MM.1S (cell line): ENCODE results near the gene SMOC2.

Experiments used
- DNase-seq: peaks from one replicate; pipeline ENCODE4 v3.0.0-alpha.2; 2015
- H2AFZ ChIP-seq: fragments of 300-600 bp; sonication (generic); 2 replicates; pipeline ENCODE4 v1.6.0; 2016; ENCODE audit warnings: antibody characterized with exemption, low read length
- H3F3A ChIP-seq: fragments of 300-600 bp; sonication (generic); 2 replicates; pipeline ENCODE4 v1.6.1; 2016; ENCODE audit warnings: mild to moderate bottlenecking, antibody characterized with exemption, low read length, moderate library complexity, mixed read lengths; ENCODE audit not compliant: insufficient read depth
- H3K27ac ChIP-seq: fragments of 300-600 bp; sonication (generic); 2 replicates; pipeline ENCODE4 v1.5.1; 2016; ENCODE audit warnings: mild to moderate bottlenecking, low read length
- H3K27me3 ChIP-seq: fragments of 300-600 bp; sonication (generic); replicated peaks from 2 replicates; pipeline ENCODE4 v1.6.0; 2016; ENCODE audit warnings: low read length; ENCODE audit not compliant: insufficient read depth
- H3K36me3 ChIP-seq: fragments of 300-600 bp; sonication (generic); replicated peaks from 2 replicates; pipeline ENCODE4 v1.6.1; 2016; ENCODE audit warnings: mild to moderate bottlenecking, low read length, mixed read lengths; ENCODE audit not compliant: insufficient read depth
- H3K4me1 ChIP-seq: fragments of 300-600 bp; sonication (generic); 2 replicates; pipeline ENCODE4 v1.6.1; 2016; ENCODE audit warnings: low read length, mixed read lengths
- H3K4me2 ChIP-seq: fragments of 300-600 bp; sonication (generic); 2 replicates; pipeline ENCODE4 v1.6.0; 2016; ENCODE audit warnings: low read depth, low read length
- H3K4me3 ChIP-seq: fragments of 300-600 bp; sonication (generic); 2 replicates; pipeline ENCODE4 v1.5.1; 2016; ENCODE audit warnings: low read length, mixed read lengths
- H3K79me2 ChIP-seq: fragments of 300-600 bp; sonication (generic); 2 replicates; pipeline ENCODE4 v1.6.1; 2016; ENCODE audit warnings: mixed run types, low read length, mixed read lengths
- H3K9ac ChIP-seq: fragments of 300-600 bp; sonication (generic); 2 replicates; pipeline ENCODE4 v1.6.1; 2016; ENCODE audit warnings: low read length, mixed read lengths
- H3K9me2 ChIP-seq: fragments of 300-600 bp; sonication (generic); replicated peaks from 2 replicates; pipeline ENCODE4 v1.6.1; 2016; ENCODE audit warnings: mild to moderate bottlenecking, low read length, mixed read lengths; ENCODE audit not compliant: insufficient read depth
- H3K9me3 ChIP-seq: fragments of 300-600 bp; sonication (generic); replicated peaks from 2 replicates; pipeline ENCODE4 v1.6.1; 2016; ENCODE audit warnings: mild to moderate bottlenecking, low read length, mixed read lengths; ENCODE audit not compliant: insufficient read depth
- H4K20me1 ChIP-seq: fragments of 300-600 bp; sonication (generic); 2 replicates; pipeline ENCODE4 v1.6.1; 2016; ENCODE audit warnings: mild to moderate bottlenecking, low read length, moderate library complexity, mixed read lengths; ENCODE audit not compliant: insufficient read depth
- EZH2 ChIP-seq: fragments of 300-600 bp; sonication (generic); optimal IDR thresholded peaks from 2 replicates; pipeline ENCODE3; 2017; ENCODE audit warnings: low read depth, mild to moderate bottlenecking, antibody characterized with exemption, low read length, mixed read lengths
- EZH2phosphoT487 ChIP-seq: fragments of 300-600 bp; sonication (generic); IDR thresholded peaks from 2 replicates; pipeline ENCODE4 v1.6.1; 2018; ENCODE audit warnings: antibody characterized with exemption, low read length
- TF ChIP-seq, protein P1 (sequence below): fragments of 300-600 bp; sonication (generic); IDR thresholded peaks from 2 replicates; pipeline ENCODE4 v1.5.1; 2016; ENCODE audit warnings: antibody characterized with exemption, low read length, mixed read lengths

Gene SMOC2

DNA sequence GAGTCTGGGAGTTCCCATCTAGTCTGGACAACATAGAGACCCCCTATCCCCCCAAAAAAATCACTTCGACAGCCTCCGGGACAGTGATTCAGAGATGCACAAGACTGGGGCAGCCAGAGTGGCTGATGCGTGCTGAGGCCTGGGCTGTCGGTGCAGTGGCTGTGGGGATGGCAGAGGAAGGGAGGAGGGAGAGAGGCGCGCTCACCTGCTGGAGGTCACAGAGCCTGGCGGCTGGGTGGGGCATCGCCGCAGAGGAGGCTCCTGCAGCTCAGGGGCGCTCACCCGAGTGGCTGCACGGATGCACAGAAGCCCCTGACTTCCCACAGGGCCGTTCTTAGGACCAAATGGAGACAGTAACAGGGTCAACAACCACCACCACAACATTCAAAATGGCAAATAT lies 182.8 kb downstream of the SMOC2 start:
- Histone ChIP-seq H3K27ac (no peak overlapping the region), H3K4me1 (no peaks in the 10 kb centered on the region), H3K27me3 (no peaks in the 10 kb centered on the region), H3K9me2 (no peaks in the 10 kb centered on the region), H3F3A (no peaks in the 10 kb centered on the region), H3K36me3 (no peaks in the 10 kb centered on the region), H3K9me3 (no peaks in the 10 kb centered on the region), H4K20me1 (no peaks in the 10 kb centered on the region), H3K4me3 (no peak overlapping the region), H2AFZ (no peak overlapping the region), H3K79me2 (no peaks in the 10 kb centered on the region), H3K9ac (no peak overlapping the region), H3K4me2 (no peak overlapping the region)
- TF ChIP-seq, protein P1, sequence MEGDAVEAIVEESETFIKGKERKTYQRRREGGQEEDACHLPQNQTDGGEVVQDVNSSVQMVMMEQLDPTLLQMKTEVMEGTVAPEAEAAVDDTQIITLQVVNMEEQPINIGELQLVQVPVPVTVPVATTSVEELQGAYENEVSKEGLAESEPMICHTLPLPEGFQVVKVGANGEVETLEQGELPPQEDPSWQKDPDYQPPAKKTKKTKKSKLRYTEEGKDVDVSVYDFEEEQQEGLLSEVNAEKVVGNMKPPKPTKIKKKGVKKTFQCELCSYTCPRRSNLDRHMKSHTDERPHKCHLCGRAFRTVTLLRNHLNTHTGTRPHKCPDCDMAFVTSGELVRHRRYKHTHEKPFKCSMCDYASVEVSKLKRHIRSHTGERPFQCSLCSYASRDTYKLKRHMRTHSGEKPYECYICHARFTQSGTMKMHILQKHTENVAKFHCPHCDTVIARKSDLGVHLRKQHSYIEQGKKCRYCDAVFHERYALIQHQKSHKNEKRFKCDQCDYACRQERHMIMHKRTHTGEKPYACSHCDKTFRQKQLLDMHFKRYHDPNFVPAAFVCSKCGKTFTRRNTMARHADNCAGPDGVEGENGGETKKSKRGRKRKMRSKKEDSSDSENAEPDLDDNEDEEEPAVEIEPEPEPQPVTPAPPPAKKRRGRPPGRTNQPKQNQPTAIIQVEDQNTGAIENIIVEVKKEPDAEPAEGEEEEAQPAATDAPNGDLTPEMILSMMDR, result no peak
- TF ChIP-seq EZH2phosphoT487 (no peak), EZH2 (no peak)
- DNase-seq, result no peak

DNA sequence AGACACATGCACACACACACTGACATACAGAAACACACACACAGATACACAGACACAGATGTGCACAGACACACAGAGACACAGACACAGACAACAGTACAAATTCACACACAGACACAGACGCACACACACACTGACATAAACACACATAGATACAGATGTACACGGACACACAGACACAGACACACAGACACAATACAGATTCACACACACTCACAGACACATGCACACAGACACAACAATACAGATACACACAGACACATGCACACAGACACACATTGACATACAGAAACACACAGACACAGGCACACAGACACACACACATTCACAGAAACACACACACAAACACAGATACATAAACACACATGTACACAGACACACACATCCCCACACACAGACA lies 183.6 kb downstream of the SMOC2 start:
- no peaks in the 10 kb centered on the region for H3F3A ChIP-seq
- H3K9me2 ChIP-seq, result no peaks in the 10 kb centered on the region
- TF ChIP-seq EZH2 (no peak), EZH2phosphoT487 (no peak)
- TF ChIP-seq, protein P1, result no peak
- H3K27me3 ChIP-seq, result no peaks in the 10 kb centered on the region
- no peaks in the 10 kb centered on the region for H3K79me2 ChIP-seq
- H3K27ac ChIP-seq, result no peak overlapping the region
- H3K4me2 ChIP-seq, result no peak overlapping the region
- no peak overlapping the region for H3K4me3 ChIP-seq
- no peaks in the 10 kb centered on the region for H3K36me3 ChIP-seq
- H3K9me3 ChIP-seq, result no peaks in the 10 kb centered on the region
- no peak overlapping the region for H2AFZ ChIP-seq
- DNase-seq, result no peak
- H4K20me1 ChIP-seq, result no peaks in the 10 kb centered on the region
- H3K9ac ChIP-seq, result no peak overlapping the region
- no peaks in the 10 kb centered on the region for H3K4me1 ChIP-seq

DNA sequence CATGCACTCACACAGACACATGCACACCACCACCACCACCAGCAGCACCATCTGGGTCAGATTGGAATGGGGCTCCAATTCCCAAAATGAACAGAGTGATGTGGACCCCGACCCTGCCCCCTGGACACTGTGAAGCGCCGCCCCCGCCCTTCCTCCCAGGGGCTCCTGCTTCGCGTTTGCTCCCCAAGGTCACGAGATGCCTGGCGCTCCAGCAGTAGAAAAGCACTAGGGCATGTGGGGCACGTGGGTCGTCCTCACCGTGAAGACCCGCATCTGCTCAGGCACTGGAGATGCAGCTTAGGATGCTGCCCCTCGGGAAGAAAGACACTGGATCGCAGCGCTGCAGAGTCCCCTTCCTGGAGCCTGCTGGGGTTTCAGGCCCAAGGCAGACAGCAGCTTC lies 184.0 kb downstream of the SMOC2 start:
- Histone ChIP-seq H3K36me3 (no peaks in the 10 kb centered on the region), H3K4me3 (no peak overlapping the region), H3K9me2 (no peaks in the 10 kb centered on the region), H3F3A (no peaks in the 10 kb centered on the region), H3K27ac (no peak overlapping the region), H4K20me1 (no peaks in the 10 kb centered on the region), H3K79me2 (no peaks in the 10 kb centered on the region), H3K4me2 (no peak overlapping the region), H3K9me3 (no peaks in the 10 kb centered on the region), H3K27me3 (no peaks in the 10 kb centered on the region), H3K4me1 (no peaks in the 10 kb centered on the region), H3K9ac (no peak overlapping the region), H2AFZ (no peak overlapping the region)
- no peak for DNase-seq
- TF ChIP-seq EZH2phosphoT487, result no peak
- no peak for TF ChIP-seq EZH2
- TF ChIP-seq, protein P1, result no peak
